Measurements from ENCODE around the gene SF3B3. TPM values are rescaled to one million over a fixed set of nuclear protein-coding genes. Genes with fewer than 3 reads are reported as not detected.

The SF3B3 gene
- total and polyA plus RNA-seq, 10 of the 15 experiments (the other 5 are each of a cell fraction or from before 2014, with no cell fraction given): 134 to 453 (median 215) TPM

DNA sequence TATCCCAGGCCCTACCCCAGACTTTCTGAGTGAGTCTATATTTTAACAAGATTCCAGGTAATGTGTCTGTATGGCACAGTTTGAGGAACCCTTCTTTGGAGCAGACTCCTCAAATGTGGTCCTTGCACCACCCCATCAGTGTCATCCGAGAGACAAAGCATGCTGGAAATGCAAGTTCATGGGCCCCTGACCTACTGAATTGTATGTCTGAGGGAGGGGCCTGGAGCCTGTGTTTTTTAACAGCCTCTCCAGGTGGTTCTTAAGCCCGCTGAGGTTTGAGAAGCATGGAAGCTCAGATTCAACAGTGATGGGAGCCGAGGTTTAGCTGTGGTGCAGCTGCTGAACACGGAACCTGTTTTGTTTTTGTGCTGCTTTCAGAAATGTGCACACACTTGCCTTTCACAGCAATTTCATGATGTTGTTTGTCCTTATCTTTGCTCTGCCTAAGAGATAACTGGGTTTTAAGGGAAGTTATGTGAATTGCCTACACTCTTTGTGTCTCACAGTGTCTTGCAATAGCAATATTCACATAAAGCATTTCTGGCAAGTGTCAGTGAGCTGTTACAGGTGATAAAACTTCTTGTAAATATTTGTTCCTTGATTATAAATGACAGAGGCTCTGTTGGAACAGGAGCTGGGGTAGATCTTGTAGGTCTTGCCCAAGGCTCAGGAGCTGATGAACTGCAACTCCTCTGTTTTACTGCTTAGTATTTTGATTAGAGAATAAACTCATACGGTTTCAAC lies 90.8 kb downstream of the SF3B3 start:
- DNase-seq (ENCODE audit: low read depth, low spot score) (no peak), ATAC-seq (no peak), FAIRE-seq (no peak)
- Histone ChIP-seq H3K4me3 (no peak overlapping the region), H3K36me3 (ENCODE audit: control insufficient read depth in 2 of 2, insufficient read depth in 2 of 2, low read length in 1 of 2) (no peaks in the 10 kb centered on the region), H3K9ac (ENCODE audit: control insufficient read depth, insufficient read depth, low read length) (no peak overlapping the region), H3K4me2 (ENCODE audit: control insufficient read depth, insufficient read depth) (no peak overlapping the region), H2AFZ (ENCODE audit: control insufficient read depth, low read depth, low read length) (no peak overlapping the region), H3K4me1 (ENCODE audit: control insufficient read depth, insufficient read depth, low read length) (no peaks in the 10 kb centered on the region), H4K20me1 (ENCODE audit: control insufficient read depth, insufficient read depth) (no peaks in the 10 kb centered on the region), H3K9me3 (replicated peaks; ENCODE audit: control insufficient read depth, insufficient read depth, low read length) (no peaks in the 10 kb centered on the region), H3K27me3 (replicated peaks in 1 of 2; ENCODE audit: control insufficient read depth in 2 of 2, insufficient read depth in 2 of 2, low read length in 1 of 2) (no peaks in the 10 kb centered on the region), H3K27ac (ENCODE audit: control insufficient read depth, insufficient read depth) (no peak overlapping the region), H3K79me2 (ENCODE audit: control insufficient read depth, insufficient read depth, low read length) (no peaks in the 10 kb centered on the region)
- in situ Hi-C loops (cut with MboI) (no loop called here), intact Hi-C loops (cut with micrococcal nuclease; ENCODE audit: unreplicated experiment) (no loop called here)
- ChIA-PET POLR2A (no interaction called here), CTCF (interaction anchor here (0.6 to 2.3 kb wide), 2 partner anchors 39 to 315 kb away, joined by 3 to 6 read pairs; no protein-coding TSS in a partner anchor), SMC1A (ENCODE audit: uncharacterized antibody, unreplicated experiment) (interaction anchor here (0.8 kb wide), 1 partner anchor 17 kb away, joined by 3 read pairs; no protein-coding TSS in a partner anchor), RAD21 (ENCODE audit: unreplicated experiment) (no interaction called here)
- no TSS peak for BruUV-seq (replicated peaks)
- TF ChIP-seq NBN (IDR thresholded peaks at IDR 0.05): no peak
- TF ChIP-seq TAF1 (IDR thresholded peaks at IDR 0.05; ENCODE audit: borderline replicate concordance, low read depth, low read length): no peak
- TF ChIP-seq MXI1 (IDR thresholded peaks at IDR 0.05; ENCODE audit: low read depth, low read length): no peak
- TF ChIP-seq MTA2 (IDR thresholded peaks at IDR 0.05; ENCODE audit: low read depth): no peak
- no peak for TF ChIP-seq RELB (IDR thresholded peaks at IDR 0.05; ENCODE audit: low read depth)
- no peak for TF ChIP-seq RUNX3 (IDR thresholded peaks at IDR 0.05; ENCODE audit: low read length)
- no peak for TF ChIP-seq EZH2 (IDR thresholded peaks at IDR 0.05; ENCODE audit: borderline replicate concordance, control insufficient read depth, low read depth, low read length)
- TF ChIP-seq POU2F2 (IDR thresholded peaks at IDR 0.05; ENCODE audit: borderline replicate concordance, low read depth, low read length): no peak
- no peak for TF ChIP-seq SMAD5 (IDR thresholded peaks at IDR 0.05; ENCODE audit: low read depth)
- TF ChIP-seq SUPT20H (IDR thresholded peaks at IDR 0.05; ENCODE audit: borderline replicate concordance, control insufficient read depth, low read depth, low read length): no peak
- no peak for TF ChIP-seq TCF7 (IDR thresholded peaks at IDR 0.05; ENCODE audit: borderline replicate concordance)
- no peak for TF ChIP-seq NR2C2 (IDR thresholded peaks at IDR 0.05; ENCODE audit: borderline replicate concordance, control insufficient read depth, insufficient read length, low read depth)
- TF ChIP-seq NRF1 (conservative IDR thresholded peaks at IDR 0.05; ENCODE audit: low read depth, low read length): no peak
- no peak for TF ChIP-seq EED (IDR thresholded peaks at IDR 0.05; ENCODE audit: low read depth)
- TF ChIP-seq MAX (IDR thresholded peaks at IDR 0.05; ENCODE audit: low read depth, low read length): no peak
- TF ChIP-seq, protein P1, sequence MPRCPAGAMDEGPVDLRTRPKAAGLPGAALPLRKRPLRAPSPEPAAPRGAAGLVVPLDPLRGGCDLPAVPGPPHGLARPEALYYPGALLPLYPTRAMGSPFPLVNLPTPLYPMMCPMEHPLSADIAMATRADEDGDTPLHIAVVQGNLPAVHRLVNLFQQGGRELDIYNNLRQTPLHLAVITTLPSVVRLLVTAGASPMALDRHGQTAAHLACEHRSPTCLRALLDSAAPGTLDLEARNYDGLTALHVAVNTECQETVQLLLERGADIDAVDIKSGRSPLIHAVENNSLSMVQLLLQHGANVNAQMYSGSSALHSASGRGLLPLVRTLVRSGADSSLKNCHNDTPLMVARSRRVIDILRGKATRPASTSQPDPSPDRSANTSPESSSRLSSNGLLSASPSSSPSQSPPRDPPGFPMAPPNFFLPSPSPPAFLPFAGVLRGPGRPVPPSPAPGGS (IDR thresholded peaks at IDR 0.05; ENCODE audit: borderline replicate concordance, insufficient read depth, low read depth, low read length, poor library complexity, severe bottlenecking): no peak
- TF ChIP-seq CHD1 (IDR thresholded peaks at IDR 0.05; ENCODE audit: low read depth, low read length): no peak
- WGBS (ENCODE audit: insufficient coverage, insufficient replicate concordance, low lambda C conversion rate, missing lambda C conversion rate): 33% methylated on average over 5 of the region's 5 CpGs

Data from GM12878 (cell line).